ENCODE measurements around the gene MAP9.
"Not testable (repeated sequence)": the region's sequence is repeated elsewhere in the genome, so short reads cannot be mapped to it uniquely, and the experiment has no call there.

Gene MAP9

DNA sequence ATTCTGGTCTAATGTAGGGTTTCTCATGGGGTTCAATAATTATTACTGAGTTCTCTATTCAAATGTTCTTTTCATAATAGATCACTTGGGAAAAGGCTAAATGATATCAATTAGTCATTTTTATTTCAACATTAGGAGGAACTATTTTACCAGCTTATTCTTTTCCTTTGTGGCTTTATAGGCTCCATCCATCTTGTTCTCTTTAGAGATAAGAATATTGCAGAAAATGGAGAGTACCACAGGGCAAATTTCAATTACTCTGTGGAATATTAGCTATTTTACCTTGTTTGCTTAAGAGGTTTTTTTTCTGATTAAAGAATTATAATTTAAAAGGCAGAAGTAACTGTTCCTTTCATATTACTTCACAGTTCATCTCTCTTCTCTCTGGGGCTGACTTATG lies 55.8 kb downstream of the MAP9 start:
- no peak overlapping the region for H2AFZ ChIP-seq (ENCODE audit: low read depth, low read length, severe bottlenecking)
- no peaks in the 10 kb centered on the region for H3K36me3 ChIP-seq (ENCODE audit: low read length)
- H4K20me1 ChIP-seq (ENCODE audit: low read depth, low read length): no peaks in the 10 kb centered on the region
- no peak overlapping the region for H3K27ac ChIP-seq (ENCODE audit: low read depth, low read length)
- H3K79me2 ChIP-seq (ENCODE audit: insufficient read depth, low read length): no peaks in the 10 kb centered on the region
- no peak overlapping the region for H3K4me3 ChIP-seq (ENCODE audit: insufficient read depth, low read length, poor library complexity, severe bottlenecking)
- H3K4me2 ChIP-seq (ENCODE audit: low read depth, low read length, poor library complexity, severe bottlenecking): no peak overlapping the region
- no peaks in the 10 kb centered on the region for H3K27me3 ChIP-seq (ENCODE audit: low read length)
- TF ChIP-seq, protein P1, sequence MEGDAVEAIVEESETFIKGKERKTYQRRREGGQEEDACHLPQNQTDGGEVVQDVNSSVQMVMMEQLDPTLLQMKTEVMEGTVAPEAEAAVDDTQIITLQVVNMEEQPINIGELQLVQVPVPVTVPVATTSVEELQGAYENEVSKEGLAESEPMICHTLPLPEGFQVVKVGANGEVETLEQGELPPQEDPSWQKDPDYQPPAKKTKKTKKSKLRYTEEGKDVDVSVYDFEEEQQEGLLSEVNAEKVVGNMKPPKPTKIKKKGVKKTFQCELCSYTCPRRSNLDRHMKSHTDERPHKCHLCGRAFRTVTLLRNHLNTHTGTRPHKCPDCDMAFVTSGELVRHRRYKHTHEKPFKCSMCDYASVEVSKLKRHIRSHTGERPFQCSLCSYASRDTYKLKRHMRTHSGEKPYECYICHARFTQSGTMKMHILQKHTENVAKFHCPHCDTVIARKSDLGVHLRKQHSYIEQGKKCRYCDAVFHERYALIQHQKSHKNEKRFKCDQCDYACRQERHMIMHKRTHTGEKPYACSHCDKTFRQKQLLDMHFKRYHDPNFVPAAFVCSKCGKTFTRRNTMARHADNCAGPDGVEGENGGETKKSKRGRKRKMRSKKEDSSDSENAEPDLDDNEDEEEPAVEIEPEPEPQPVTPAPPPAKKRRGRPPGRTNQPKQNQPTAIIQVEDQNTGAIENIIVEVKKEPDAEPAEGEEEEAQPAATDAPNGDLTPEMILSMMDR (IDR thresholded peaks at IDR 0.05; ENCODE audit: insufficient read depth, low read length, poor library complexity, severe bottlenecking): no peak
- no peak for TF ChIP-seq EZH2phosphoT487 (conservative IDR thresholded peaks at IDR 0.05; ENCODE audit: low read length)
- no peaks in the 10 kb centered on the region for H3K9me2 ChIP-seq (replicated peaks; ENCODE audit: insufficient read depth, low read length)
- H3K9me3 ChIP-seq (ENCODE audit: insufficient read depth, low read length): no peaks in the 10 kb centered on the region
- no peaks in the 10 kb centered on the region for H3F3A ChIP-seq (ENCODE audit: insufficient read depth)
- no peak overlapping the region for H3K9ac ChIP-seq (ENCODE audit: low read length)

DNA sequence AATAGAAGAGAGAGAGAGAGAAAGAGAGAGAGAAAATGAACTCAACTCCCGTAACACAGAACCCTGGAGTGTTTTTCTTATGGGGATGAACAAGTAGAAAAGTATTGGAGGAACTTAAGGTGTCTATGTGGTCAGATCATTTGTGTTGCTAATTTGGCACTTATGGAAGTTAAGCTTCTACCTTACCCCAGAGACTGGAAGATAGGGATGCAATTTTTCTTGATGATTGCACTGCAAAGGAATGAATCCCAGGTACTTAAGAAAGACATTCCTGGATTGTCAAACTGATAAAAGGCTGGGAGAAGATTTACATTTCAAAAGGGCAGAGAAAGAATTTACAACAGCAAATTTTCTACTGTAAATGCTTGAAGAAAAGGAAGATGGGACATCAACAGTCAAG lies 57.2 kb downstream of the MAP9 start:
- no peak overlapping the region for H3K4me2 ChIP-seq (ENCODE audit: low read depth, low read length, poor library complexity, severe bottlenecking)
- H3K27ac ChIP-seq (ENCODE audit: low read depth, low read length): no peak overlapping the region
- H3K9me3 ChIP-seq (ENCODE audit: insufficient read depth, low read length): no peaks in the 10 kb centered on the region
- TF ChIP-seq EZH2phosphoT487 (conservative IDR thresholded peaks at IDR 0.05; ENCODE audit: low read length): no peak
- TF ChIP-seq, protein P1 (IDR thresholded peaks at IDR 0.05; ENCODE audit: insufficient read depth, low read length, poor library complexity, severe bottlenecking): no peak
- no peaks in the 10 kb centered on the region for H3K36me3 ChIP-seq (ENCODE audit: low read length)
- H3K4me3 ChIP-seq (ENCODE audit: insufficient read depth, low read length, poor library complexity, severe bottlenecking): no peak overlapping the region
- H3F3A ChIP-seq (ENCODE audit: insufficient read depth): no peaks in the 10 kb centered on the region
- no peak overlapping the region for H2AFZ ChIP-seq (ENCODE audit: low read depth, low read length, severe bottlenecking)
- no peak overlapping the region for H3K9ac ChIP-seq (ENCODE audit: low read length)
- H4K20me1 ChIP-seq (ENCODE audit: low read depth, low read length): no peaks in the 10 kb centered on the region
- no peaks in the 10 kb centered on the region for H3K79me2 ChIP-seq (ENCODE audit: insufficient read depth, low read length)
- no peaks in the 10 kb centered on the region for H3K9me2 ChIP-seq (replicated peaks; ENCODE audit: insufficient read depth, low read length)
- no peaks in the 10 kb centered on the region for H3K27me3 ChIP-seq (ENCODE audit: low read length)

DNA sequence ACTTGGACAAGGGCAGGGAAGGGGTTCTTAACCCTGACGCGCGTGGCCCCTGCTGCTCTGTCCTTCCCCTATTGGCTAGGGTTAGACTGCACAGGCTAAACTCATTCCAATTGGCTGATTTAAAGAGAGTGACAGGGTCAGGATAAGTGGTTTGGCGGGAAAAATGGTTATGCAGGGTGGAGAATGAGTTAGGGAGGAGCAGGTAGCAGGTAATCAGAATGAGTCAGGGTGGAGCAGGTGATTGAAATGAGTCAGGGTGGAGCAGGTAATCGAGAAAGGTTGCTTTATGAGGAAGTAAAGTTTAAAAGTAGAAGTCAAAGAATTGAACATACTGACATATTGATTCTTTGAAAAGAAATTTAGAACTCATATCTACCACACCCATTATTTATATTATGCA lies 64.7 kb downstream of the MAP9 start:
- H3K9me3 ChIP-seq (ENCODE audit: insufficient read depth, low read length); H3K4me2 ChIP-seq (ENCODE audit: low read depth, low read length, poor library complexity, severe bottlenecking); H3K36me3 ChIP-seq (ENCODE audit: low read length); H3K79me2 ChIP-seq (ENCODE audit: insufficient read depth, low read length); H3K9me2 ChIP-seq (replicated peaks; ENCODE audit: insufficient read depth, low read length); H3K4me3 ChIP-seq (ENCODE audit: insufficient read depth, low read length, poor library complexity, severe bottlenecking); H3K9ac ChIP-seq (ENCODE audit: low read length); H4K20me1 ChIP-seq (ENCODE audit: low read depth, low read length); H2AFZ ChIP-seq (ENCODE audit: low read depth, low read length, severe bottlenecking); H3K27me3 ChIP-seq (ENCODE audit: low read length); H3K27ac ChIP-seq (ENCODE audit: low read depth, low read length); H3F3A ChIP-seq (ENCODE audit: insufficient read depth): not testable (repeated sequence)

DNA sequence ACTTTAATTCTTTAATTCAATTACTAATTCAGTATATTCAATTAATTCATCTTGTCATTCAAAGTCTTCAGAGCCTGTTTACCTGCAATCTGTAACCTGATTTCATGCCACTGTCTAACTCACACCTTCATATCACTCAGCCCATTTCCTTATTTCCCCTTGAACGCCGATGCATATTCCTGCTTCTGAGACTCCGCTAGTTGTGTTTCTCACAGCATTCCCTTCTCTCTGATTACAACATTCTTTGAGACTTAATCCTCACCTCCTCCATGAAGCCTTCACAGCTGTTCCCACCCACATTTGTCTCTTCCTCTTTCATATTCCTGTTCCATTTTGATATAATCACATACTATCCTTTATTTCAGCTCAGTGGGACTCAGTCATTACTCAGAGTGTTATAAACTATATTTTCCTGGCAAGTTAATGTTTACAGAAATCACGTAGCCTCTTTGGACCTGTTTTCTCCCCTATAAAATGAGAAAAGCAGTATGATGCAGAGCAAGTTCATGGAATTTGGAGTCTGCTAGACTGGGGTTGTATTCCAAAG lies 69.0 kb downstream of the MAP9 start:
- Histone ChIP-seq H2AFZ (ENCODE audit: low read depth, low read length, severe bottlenecking) (no peak overlapping the region), H3K9ac (ENCODE audit: low read length) (no peak overlapping the region), H3K27ac (ENCODE audit: low read depth, low read length) (no peak overlapping the region), H3K36me3 (ENCODE audit: low read length) (no peaks in the 10 kb centered on the region), H3F3A (ENCODE audit: insufficient read depth) (no peaks in the 10 kb centered on the region), H3K9me3 (ENCODE audit: insufficient read depth, low read length) (no peaks in the 10 kb centered on the region), H3K27me3 (ENCODE audit: low read length) (no peaks in the 10 kb centered on the region), H3K4me2 (ENCODE audit: low read depth, low read length, poor library complexity, severe bottlenecking) (no peak overlapping the region), H3K79me2 (ENCODE audit: insufficient read depth, low read length) (no peaks in the 10 kb centered on the region), H3K4me3 (ENCODE audit: insufficient read depth, low read length, poor library complexity, severe bottlenecking) (no peak overlapping the region), H4K20me1 (ENCODE audit: low read depth, low read length) (no peaks in the 10 kb centered on the region), H3K9me2 (replicated peaks; ENCODE audit: insufficient read depth, low read length) (no peaks in the 10 kb centered on the region)
- TF ChIP-seq EZH2phosphoT487 (conservative IDR thresholded peaks at IDR 0.05; ENCODE audit: low read length): no peak
- TF ChIP-seq, protein P1 (IDR thresholded peaks at IDR 0.05; ENCODE audit: insufficient read depth, low read length, poor library complexity, severe bottlenecking): no peak
